ENCODE results near the gene OXCT2. TPM values are rescaled to one million over a fixed set of nuclear protein-coding genes. Genes with fewer than 3 reads are reported as not detected.
A peak's percentile ranks its signal among the peaks of the same experiment; 100 is the strongest.

The OXCT2 gene
- total RNA-seq, 2 experiments from 2014 or later, result not detected

DNA sequence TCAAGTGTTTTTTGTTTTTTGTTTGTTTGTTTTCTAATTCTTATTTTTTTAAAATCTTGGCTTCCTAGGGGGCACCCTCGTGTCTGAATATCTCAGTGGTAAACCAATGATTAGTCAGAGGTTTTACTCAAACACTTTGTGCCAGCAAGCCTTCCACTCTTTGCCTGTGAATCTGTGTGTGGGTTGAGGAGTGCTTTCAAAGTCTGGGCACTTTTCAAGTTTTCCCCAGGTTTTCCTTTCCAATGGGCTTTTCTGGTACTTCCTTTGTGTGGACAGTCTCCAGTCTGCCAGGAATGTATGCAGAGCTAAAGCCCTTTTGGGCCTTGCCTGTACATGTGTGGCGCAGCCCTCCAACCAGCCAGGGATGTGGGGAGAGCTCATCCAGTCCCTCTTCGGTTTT is 42.1 kb downstream of the OXCT2 start:
- Mint-ChIP-seq H3K4me3 (no peak overlapping the region), H3K36me3 (ENCODE audit: low read depth) (no peaks in the 10 kb centered on the region), H3K27me3 (peaks cover 77% of the 10 kb centered on the region), H3K27ac (no peak overlapping the region), H3K9me3 (no peaks in the 10 kb centered on the region), H3K4me1 (peaks cover 18% of the 10 kb centered on the region)
- ChIA-PET POLR2A (no interaction called here), CTCF (interaction anchor here (1.1 kb wide), 1 partner anchor 71 kb away, joined by 3 read pairs; no protein-coding TSS in a partner anchor)
- DNase-seq, result no peak

- H3K4me3 Mint-ChIP-seq, result no peak overlapping the region
- ChIA-PET POLR2A (no interaction called here), CTCF (no interaction called here)
- no peak for DNase-seq
- peaks cover 18% of the 10 kb centered on the region for H3K4me1 Mint-ChIP-seq
- peaks cover 75% of the 10 kb centered on the region for H3K27me3 Mint-ChIP-seq
- H3K36me3 Mint-ChIP-seq (ENCODE audit: low read depth), result no peaks in the 10 kb centered on the region
- H3K9me3 Mint-ChIP-seq, result no peaks in the 10 kb centered on the region
- no peak overlapping the region for H3K27ac Mint-ChIP-seq
These were observed 43.2 kb downstream of the OXCT2 start for GRCh38 chr1:39727932-39728317.

GRCh38 chr1:39727221-39727931 is 43.8 kb downstream of the OXCT2 start:
- no peak overlapping the region for H3K27ac Mint-ChIP-seq
- H3K4me3 Mint-ChIP-seq, result no peak overlapping the region
- H3K36me3 Mint-ChIP-seq (ENCODE audit: low read depth), result no peaks in the 10 kb centered on the region
- DNase-seq, result no peak
- no peaks in the 10 kb centered on the region for H3K9me3 Mint-ChIP-seq
- H3K4me1 Mint-ChIP-seq, result peaks cover 18% of the 10 kb centered on the region
- ChIA-PET CTCF (interaction anchor here (0.8 kb wide), 1 partner anchor 17 kb away, joined by 5 read pairs; no protein-coding TSS in a partner anchor), POLR2A (interaction anchor here (0.7 kb wide), 1 partner anchor 11 kb away, joined by 4 read pairs; no protein-coding TSS in a partner anchor)
- H3K27me3 Mint-ChIP-seq, result peaks cover 75% of the 10 kb centered on the region

GRCh38 chr1:39726600-39726999 is 44.5 kb downstream of the OXCT2 start:
- DNase-seq, result no peak
- H3K4me3 Mint-ChIP-seq, result no peak overlapping the region
- no peaks in the 10 kb centered on the region for H3K9me3 Mint-ChIP-seq
- H3K36me3 Mint-ChIP-seq (ENCODE audit: low read depth), result no peaks in the 10 kb centered on the region
- peaks cover 81% of the 10 kb centered on the region for H3K27me3 Mint-ChIP-seq
- ChIA-PET CTCF (interaction anchor here (0.8 kb wide), 1 partner anchor 16 kb away, joined by 5 read pairs; no protein-coding TSS in a partner anchor), POLR2A (interaction anchor here (0.7 kb wide), 1 partner anchor 12 kb away, joined by 4 read pairs; no protein-coding TSS in a partner anchor)
- no peak overlapping the region for H3K27ac Mint-ChIP-seq
- H3K4me1 Mint-ChIP-seq, result peaks cover 18% of the 10 kb centered on the region

DNA sequence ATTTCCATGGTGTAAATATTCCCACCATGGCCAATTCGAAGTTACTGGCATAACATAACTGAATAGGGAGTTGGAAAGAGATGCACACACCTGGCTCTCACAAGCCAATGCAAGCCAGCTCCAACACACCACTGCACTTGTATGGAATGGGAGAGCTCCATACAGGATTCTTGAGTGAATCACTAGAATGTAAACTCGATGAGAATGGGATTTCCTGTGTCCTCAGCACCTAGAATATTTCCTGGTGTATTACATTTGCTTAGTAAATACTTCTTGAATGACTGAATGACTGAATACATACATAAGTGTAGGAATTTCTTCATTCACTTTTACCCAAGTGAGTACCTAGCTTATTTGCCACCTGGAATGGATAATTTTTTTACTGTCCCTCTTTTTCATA is 48.7 kb downstream of the OXCT2 start:
- ChIA-PET CTCF (interaction anchor here (0.5 kb wide), 1 partner anchor 203 kb away, joined by 6 read pairs; no protein-coding TSS in a partner anchor), POLR2A (no interaction called here)
- Mint-ChIP-seq H3K4me3 (no peak overlapping the region), H3K4me1 (peaks cover 7% of the 10 kb centered on the region), H3K9me3 (no peaks in the 10 kb centered on the region), H3K36me3 (ENCODE audit: low read depth) (no peaks in the 10 kb centered on the region), H3K27me3 (peaks cover 71% of the 10 kb centered on the region), H3K27ac (no peak overlapping the region)
- no peak for DNase-seq

- no peaks in the 10 kb centered on the region for H3K9me3 Mint-ChIP-seq
- DNase-seq, result no peak
- no peaks in the 10 kb centered on the region for H3K36me3 Mint-ChIP-seq (ENCODE audit: low read depth)
- H3K4me1 Mint-ChIP-seq, result peaks cover under 1% of the 10 kb centered on the region
- ChIA-PET CTCF (no interaction called here), POLR2A (no interaction called here)
- no peak overlapping the region for H3K27ac Mint-ChIP-seq
- peaks cover 72% of the 10 kb centered on the region for H3K27me3 Mint-ChIP-seq
- no peak overlapping the region for H3K4me3 Mint-ChIP-seq
These were observed 49.5 kb downstream of the OXCT2 start for GRCh38 chr1:39721664-39722063.

- Mint-ChIP-seq H3K27me3 (peaks cover 69% of the 10 kb centered on the region), H3K9me3 (no peaks in the 10 kb centered on the region), H3K36me3 (ENCODE audit: low read depth) (no peaks in the 10 kb centered on the region), H3K27ac (no peak overlapping the region), H3K4me1 (no peaks in the 10 kb centered on the region), H3K4me3 (no peak overlapping the region)
- CTCF ChIA-PET, result interaction anchor here (0.5 to 1.9 kb wide), 9 partner anchors 12 to 114 kb away, joined by 3 to 5 read pairs (median 3); no protein-coding TSS in a partner anchor
- POLR2A ChIA-PET, result no interaction called here
- DNase-seq, result peak; percentile 21
These were observed 50.8 kb downstream of the OXCT2 start for GRCh38 chr1:39720094-39720999.

Other genes with a start within 250 kb of the OXCT2 start
- gene PABPC4, start 194.6 kb downstream of the OXCT2 start, total RNA-seq, result 100 to 1,000 TPM; 190 to 205 TPM
- not detected for gene HEYL, start 131.7 kb downstream of the OXCT2 start, total RNA-seq
- gene NT5C1A, start 99.2 kb downstream of the OXCT2 start, total RNA-seq, result not detected
- gene HPCAL4, start 79.9 kb downstream of the OXCT2 start, total RNA-seq, result 1 to 10 TPM; 2.0 TPM
- 10 to 100 TPM; 52.9 to 55.6 TPM for gene PPIE, start 32.5 kb downstream of the OXCT2 start, total RNA-seq
- gene BMP8B, start 17.5 kb upstream of the OXCT2 start, total RNA-seq, result under 1 TPM; 0.12 to 0.17 TPM
- 10 to 100 TPM; 15.7 to 16.4 TPM for gene TRIT1, start 112.2 kb upstream of the OXCT2 start, total RNA-seq
- gene MYCL, start 130.6 kb upstream of the OXCT2 start, total RNA-seq, result not detected
- 1 to 10 TPM; 2.0 to 2.8 TPM for gene MFSD2A, start 183.8 kb upstream of the OXCT2 start, total RNA-seq

Measured in activated CD4-positive, alpha-beta T cell treated with anti-CD3 and anti-CD28 coated beads, Interleukin-2, amount 10 ng/mL, durations not matched to agents 7 days and 5 days (primary cell).